NK-92 (cell line): ENCODE results near the gene IFI27L2.

Experiments
- DNase-seq: peaks from one replicate; lab custom pipeline; 2025; ENCODE audit not compliant: unreplicated experiment; lab: John Stamatoyannopoulos, UW

IFI27L2 gene

DNA sequence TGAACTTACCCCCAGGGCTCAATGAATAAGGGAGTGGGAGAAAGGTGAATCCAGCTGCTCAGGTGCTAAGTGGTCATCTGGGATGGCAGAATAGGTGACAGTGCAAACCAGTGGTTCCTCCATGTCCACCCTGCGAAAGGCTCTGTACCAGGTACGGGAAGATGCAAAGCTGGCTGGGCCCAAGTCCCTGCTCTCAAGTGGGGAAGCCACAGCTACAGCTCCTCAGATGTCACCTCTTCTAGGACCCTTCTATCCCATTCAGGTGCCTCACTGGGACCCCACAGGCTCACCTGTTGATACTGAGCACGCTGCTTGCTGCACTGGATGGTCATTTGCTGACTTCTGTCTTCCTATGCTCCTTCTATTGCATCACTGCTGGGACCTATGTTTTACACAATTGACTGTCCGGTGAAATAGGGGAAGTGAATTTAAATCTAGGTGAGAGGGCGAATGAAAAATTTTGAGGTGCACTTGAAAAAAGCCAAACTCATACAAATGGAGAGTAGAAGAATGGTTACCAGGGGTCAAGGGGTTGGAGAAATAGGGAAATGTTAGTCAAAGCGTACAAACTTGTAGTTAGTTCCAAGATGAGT is 24.4 kb upstream of the IFI27L2 start:
- DNase-seq, result no peak

DNA sequence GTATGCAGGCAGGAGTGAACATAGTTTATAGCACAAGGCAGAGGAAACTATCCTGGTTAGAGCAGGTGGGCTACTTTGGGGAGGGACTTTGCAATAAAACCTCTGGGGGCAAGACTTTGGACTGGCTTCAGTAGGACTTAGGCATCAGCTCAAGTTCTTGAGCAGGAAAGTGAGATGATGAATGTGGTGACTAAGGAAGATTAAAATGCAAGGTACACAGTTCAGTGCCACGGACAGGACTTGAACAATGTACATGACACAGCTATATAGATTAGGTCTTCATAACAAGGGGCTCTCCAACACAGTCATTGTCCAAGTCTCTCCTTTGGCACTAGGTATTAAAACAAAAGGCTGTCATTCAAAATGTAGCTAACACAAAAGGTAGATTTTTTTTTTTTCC is 23.3 kb upstream of the IFI27L2 start:
- no peak for DNase-seq

DNA sequence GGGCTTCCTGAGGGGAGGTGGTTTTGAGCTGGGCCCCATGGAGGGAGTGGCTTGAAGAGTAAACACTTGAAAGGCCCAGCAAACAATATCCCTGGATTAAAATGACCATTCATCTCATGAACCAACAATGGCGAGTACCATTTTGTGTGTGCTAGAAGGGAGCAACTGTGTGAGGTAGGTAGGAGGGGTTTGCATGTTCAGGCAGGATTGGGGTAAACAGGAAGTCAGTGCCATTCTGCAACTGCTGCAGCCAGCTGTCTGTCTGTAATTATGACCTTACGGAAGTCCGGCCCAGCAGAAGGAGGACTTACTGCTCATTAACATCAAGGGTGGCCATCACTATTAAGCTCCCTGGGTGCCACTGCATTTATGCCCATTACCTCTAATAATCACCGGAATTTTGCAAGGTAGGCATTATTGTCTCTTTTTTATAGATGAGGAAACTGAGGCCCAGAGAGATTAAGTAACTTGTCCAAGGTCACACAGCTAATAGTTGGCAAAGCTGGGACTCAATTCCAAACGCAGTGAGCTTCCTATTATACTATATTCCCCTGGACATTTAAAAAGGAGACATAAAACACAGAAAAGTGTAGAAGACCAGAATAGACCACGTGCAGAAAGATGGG is 16.6 kb upstream of the IFI27L2 start:
- DNase-seq, result no peak

DNA sequence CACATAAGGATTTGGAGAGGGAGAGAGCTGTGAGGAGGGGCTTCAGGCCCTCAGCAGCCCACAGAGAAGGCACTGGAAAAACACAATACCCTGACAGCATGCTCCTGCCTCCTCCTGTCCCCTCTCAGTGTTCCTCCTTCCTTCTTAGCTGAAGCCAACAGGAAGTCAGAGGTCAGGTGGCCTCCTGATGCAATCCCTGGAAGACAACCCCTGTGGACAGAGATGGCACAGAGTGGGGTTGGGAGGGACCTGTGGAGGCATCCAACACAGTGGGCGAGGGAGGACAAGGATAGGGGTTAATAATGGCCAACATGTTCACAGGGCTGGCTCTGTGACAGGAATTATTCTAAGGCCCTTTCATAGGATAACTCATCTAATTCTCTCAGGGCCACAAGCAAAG is 15.4 kb upstream of the IFI27L2 start:
- DNase-seq, result no peak

DNA sequence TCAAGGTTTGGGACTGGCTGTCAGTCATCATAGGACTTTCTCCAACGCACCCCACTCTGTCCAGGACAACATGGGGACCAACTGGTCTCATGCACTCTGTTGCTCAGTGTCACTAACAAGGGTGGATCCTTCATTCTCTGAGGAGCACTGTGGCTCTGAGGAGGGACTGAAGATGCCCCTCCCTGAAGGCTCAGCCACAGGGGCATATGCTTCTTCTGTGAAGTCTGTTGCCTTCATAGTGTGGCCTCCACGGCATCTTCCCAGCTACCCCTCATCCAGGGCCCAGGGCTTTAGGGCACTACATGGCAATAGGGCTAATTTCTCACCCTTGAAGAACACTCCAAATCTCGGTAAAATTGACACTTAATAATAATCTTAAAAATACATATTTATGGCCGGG is 14.3 kb upstream of the IFI27L2 start:
- DNase-seq, result no peak

DNA sequence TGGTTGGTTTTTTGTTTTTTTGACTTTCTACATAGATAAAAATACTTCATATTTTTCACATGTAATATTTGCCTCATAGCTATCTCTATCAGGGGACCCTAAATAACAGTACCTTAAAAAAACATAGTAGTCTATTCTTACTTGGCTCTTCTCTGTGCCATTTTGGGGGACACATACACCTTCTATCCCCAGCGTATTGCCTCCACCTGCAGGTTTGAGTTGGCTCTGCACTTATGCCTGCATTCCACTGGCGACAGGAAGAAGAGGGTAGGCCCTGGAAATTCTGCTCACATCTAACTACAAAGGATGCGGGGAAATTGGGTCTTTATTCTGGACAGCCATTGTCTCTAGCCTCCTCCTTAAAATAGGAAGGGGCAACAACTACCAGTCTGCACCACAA is 13.8 kb upstream of the IFI27L2 start:
- DNase-seq, result no peak

DNA sequence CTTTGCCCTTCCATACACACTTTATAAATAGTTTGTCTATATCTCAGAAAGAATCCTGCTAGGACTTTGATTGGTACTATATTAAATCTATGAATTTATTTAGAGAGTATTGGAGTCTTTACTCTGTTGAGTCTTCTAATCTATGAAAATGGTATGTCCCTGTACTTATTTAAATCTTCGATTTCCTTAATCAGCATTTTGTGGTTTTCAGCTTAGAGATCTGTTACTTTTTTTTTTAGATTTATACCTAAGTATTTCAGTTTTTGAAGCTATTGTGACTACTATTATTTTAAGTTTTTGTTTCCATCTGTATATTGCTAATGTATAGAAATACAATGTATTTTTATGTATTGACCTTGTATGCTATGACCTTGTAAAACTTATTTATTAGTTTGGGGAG is 13.4 kb upstream of the IFI27L2 start:
- no peak for DNase-seq

DNA sequence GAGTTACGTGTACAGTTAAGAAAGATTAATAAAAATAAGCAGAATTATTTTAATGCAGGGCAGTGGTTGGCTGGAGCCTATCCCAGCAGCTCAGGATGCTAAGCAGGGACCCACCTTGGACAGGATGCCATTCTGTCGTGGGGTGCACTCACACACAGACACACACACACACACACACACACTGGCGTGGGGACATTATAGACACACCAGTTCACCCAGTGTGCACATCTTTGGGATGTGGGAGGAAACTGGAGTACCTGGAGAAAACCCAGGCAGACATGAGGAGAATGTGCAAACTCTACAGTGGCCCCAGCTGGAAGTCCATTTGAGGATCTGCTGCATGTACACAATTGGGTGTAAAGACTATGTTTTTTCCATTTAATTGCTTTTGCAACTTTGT is 12.8 kb upstream of the IFI27L2 start:
- no peak for DNase-seq

DNA sequence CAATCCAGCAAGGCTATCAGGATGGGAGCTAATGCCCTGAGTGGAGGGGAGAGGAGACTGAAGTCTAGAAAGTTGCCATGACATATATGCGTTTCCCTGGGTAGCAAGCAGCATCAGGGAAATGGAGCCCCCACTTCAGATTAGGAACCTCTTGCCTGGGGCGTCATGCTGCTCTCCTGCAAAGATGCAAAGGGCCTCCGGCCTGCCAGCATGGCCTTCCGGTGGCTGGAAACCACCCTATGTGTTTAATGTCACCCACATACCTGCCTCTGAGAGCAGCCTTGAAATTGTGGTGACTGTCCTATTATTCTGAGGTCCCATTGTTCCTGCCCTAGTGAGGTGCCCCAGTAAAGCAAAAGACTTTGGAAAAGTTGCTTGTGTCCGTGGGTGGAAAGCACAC is 10.0 kb upstream of the IFI27L2 start:
- no peak for DNase-seq

DNA sequence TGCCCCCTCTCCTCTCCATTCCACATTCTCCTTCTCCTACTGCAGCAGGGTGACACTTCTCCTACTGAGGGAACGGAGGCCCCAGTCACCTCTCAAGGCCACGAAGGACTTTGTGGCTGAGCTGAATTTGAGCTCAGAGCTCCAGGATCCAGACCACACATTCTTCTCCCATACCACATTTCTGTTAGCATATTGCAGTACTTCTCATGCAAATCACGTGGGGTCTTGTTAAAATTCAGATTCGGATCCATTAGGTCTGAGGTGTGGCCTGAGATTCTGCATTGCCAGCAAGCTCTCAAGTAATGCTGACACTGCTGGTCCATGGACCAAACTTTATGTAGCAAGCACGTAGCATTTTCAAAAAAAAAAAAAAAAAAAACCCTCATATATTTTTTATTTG is 9.6 kb upstream of the IFI27L2 start:
- DNase-seq, result no peak

DNA sequence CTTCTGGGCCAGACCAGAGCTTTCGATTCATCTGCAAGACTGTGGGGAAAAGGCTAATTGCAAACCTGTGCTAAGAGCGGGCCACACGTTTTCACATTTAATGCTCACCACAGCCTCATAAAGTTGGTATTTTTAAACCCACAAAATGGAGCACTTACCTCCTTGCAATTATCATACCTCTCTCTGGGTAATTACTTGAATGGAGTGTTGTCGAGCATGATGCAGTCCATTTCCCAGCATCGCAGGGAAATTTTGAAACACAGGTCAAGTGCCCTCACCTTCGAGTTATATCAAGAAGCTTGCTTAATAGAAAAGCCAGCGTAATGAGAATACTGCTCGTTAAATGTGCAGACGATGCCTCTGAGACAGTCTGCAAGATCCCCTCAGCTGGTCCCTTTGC is 8.8 kb upstream of the IFI27L2 start:
- no peak for DNase-seq

DNA sequence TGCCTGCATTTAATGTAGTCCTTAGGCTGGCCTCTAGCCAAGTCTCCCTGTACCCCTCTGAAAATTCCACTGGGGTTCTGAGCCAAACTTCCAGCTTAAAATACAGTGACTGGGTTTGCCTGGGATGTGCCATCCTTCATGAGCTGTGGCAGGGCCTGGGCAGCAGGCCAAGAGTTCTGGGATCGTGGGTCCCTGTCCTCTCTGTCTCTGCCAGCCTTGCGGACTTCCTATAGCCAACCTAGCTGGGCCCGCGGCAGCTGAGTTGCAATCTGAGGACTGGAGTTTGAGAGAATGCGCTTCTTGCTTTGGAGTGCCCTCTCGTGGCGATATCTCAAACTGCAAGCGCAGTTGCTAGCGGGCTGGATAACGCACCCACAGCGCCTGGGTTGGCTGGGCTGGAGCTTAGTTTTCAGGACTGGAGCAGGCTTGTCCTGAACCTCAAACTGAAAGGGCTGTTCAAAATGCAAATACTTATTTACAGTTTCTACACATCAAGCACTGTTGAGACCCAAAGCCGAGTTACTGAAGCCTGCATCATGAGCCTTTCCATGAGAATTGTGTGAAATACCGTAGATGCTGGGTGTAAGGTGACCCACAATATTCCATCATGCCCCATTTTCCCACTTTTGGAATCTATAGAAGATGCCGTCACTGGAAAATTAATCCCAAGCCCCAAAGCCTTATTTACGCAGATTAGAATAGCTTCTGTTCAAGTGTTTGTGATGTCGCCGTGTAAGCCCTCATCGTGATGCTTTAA is 7.3 kb upstream of the IFI27L2 start:
- no peak for DNase-seq

DNA sequence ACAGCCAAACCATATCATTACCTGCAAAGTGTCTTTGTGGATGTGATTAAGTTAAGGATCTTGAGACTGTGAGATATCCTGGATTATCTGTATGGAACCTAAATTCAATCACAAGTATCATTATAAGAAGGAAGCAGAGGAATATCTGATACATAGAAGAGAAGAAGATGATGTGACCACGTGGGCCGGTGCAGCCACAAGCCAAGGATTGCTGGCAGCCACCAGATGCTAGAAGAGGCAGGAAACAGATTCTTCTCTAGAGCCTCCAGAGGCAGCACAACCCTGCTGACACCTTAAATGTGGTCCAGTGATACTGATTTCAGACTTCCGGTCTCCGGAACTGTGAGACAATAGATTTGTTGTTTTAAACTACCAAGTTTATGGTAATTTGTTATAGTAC is 6.1 kb upstream of the IFI27L2 start:
- no peak for DNase-seq

DNA sequence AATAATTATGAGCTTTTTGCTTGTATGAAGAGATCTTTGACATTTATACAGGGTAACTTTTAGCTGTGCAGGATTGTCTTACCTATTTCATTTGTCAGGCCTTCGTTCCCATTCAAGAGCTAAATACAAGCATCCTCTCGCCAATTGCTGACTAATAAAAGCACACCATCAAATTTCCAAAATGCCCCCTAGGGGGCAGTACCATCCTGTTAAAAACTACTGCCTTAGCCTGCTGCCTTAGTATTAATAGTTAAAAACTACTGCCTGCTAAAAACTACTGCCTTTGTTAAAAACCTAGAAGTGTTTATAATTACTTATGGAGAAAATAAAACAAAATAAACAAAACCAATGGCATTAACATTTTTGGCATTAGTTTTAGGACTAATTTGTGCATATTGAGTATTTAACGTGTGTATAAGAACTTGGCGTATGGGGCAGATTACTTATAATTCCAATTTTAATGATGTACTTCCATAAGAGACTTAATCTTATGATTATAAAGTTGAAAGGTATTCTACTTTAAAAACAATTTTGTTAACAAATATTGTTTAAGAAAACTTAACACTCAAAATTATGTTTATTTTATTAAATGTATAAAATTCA is 3.0 kb upstream of the IFI27L2 start:
- DNase-seq, result no peak

DNA sequence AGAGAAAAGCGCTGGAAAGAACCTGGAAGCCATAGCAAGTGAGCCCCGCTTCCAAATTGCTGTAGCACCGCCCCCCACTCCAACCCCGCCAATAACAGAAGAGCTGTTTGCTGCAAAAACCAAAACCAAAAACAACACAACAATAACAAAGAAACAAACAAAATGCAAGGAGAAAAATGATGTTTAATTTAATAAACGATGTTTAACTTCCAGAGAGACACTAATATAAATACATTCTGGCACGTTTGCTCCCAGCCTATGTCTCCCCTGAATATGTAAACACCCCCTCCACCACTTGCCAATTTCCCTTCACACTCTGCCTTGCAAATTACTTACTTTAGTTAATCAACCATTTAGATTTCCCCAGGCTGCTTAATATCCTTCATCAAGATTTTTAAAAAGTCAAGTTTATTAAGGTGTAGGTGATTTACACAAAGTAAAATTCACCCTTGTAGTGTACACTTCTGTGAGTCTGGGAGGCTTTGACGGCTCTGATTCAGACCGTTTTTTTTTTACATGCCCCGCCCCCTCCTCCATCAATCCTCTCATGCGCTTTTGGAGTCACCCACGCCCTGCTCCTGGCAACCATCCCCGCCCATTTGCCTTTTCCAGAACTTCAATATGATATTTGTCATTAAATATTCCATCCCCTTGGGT is 482 bp upstream of the IFI27L2 start:
- no peak for DNase-seq

DNA sequence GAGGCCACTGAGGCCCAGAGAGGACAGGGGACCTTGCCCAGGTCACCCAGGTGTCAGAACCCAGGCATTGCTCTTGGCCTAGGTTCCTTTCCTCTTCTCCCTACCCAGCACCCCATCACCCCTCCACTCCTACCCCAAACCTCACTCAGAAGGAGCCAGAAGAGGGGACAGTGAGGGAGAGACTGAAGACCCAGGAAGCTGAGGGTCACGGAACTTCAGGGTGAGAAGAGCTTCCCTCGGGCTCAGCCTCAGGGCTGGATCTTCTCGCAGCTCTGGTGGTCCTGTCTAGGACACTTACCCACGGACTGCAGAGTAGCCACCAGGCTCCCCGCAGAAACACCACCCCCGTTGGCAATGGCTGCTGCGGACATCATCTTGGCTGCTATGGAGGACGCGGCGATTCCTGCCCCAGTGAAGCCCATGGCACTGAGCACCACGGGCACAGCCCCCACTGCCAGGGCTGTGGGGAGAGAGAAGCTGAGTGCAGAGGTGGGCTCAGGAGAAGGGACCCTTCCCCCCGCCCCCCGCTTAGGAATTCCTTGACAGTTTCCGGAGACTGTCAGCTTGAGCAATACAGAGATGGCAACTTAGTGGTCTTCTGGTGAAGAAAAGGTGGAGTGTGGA is 1.1 kb downstream of the IFI27L2 start:
- DNase-seq, result no peak

DNA sequence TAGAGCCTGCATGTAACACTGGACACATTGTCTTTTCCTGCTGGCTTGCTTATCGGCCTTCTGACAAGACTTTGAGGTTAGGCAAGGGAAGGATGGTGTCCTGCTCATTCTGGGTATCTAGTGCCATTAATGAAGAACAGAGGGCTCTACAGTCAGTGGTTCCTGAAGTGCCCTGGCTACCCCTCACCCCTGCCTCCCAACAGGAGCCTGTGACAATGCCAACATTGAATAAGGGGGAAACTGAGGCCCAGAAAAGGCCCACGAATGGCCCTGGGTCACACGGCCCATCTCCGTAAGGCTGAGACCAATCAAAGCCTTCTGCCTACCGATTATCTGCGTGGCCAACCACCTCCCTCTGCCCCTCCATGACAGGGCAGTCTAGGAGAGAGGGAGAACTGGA is 2.1 kb downstream of the IFI27L2 start:
- no peak for DNase-seq

DNA sequence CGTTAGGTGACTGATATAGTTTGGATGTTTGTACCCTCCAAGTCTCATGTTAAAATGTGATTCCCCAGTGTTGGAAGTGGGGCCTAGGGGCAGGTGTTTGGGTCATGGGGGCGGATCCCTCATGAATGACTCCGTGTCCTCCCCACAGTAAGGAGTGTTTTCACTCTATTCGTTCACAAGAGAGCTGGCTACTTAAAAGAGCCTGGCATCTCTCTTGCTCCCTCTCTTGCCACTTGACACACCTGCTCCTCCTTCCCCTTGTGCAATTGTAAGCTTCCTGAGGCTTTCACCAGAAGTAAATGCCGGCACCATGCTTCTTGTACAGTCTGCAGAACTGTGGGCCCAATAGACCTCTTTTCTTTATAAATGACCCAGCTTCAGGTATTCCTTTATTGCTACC is 2.6 kb downstream of the IFI27L2 start:
- DNase-seq, result no peak

DNA sequence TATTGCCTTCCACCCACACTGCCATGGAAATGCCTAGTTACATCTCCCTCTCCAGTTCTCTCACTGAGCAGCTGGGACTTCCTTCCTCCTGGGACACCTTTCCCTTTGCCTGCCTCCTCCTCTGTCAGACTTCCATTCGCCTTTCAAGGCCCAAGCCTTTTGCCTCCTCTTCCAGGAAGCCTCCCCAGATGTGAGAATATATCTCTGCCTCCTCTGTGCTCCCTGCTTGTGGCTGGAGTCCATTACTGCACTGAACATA is 3.1 kb downstream of the IFI27L2 start:
- DNase-seq, result no peak

DNA sequence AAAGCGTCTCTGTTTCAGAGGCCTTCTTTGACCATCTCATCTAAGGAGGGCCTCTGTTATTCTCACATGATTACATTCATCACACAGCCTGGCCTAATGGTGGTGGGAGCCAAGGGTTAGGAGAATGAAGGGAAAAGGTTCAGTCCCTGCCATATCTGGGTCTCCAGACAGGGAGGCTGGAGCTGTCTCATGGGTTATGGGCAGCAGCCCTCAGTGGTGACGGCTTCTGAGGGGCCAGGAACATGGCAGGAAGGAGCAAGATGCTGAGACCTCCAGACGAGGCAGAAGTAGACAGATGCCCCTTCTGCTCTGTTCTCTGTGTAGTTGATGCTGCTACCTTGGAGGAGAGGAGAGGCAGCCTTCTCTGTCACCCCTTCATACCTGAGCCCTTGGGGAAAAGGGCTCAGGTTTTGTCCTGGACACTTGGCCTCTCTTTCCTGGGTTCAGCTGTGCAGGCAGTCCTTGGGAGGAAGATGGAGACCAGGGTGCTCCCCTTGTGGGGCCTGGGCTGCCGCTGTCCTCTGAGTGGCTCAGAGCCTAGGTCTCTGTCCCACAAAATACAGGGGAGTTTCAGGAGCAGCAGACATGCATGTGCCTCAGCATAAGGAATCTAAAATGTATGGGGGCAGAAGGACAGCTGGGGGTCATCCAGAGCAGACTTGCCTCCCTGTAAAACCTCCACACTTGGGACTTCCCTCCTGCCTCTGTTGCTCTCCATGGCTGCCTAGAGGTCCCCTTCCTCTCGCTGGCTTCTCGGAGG is 3.6 kb downstream of the IFI27L2 start:
- DNase-seq, result no peak
